Epithelial cell of umbilical artery (primary cell): ENCODE data around the gene MS4A6E. TPM values are rescaled to one million over a fixed set of nuclear protein-coding genes. Genes with fewer than 3 reads are reported as not detected.

Experiments used
- total RNA-seq: library from RNA; depleted of rRNA; stranded (reverse); fragments of >200 nt; gene quantifications from 2 replicates; pipeline ENCODE4 v1.2.3, GENCODE V29; 2014

MS4A6E gene
- not detected in 2 replicates for total RNA-seq

GRCh38 chr11:60326955-60327354, at the start of gene MS4A6E:
Gene MS4A6E (plus strand): TSS chr11:60327255. CDS start chr11:60334896, 7,641 bp downstream.

GRCh38 chr11:60280412-60280811, 46.6 kb upstream of the MS4A6E start, which contains the start of gene MS4A4A:
Gene MS4A4A (plus strand): TSS chr11:60280666. CDS start chr11:60280676, 10 bp downstream.

DNA sequence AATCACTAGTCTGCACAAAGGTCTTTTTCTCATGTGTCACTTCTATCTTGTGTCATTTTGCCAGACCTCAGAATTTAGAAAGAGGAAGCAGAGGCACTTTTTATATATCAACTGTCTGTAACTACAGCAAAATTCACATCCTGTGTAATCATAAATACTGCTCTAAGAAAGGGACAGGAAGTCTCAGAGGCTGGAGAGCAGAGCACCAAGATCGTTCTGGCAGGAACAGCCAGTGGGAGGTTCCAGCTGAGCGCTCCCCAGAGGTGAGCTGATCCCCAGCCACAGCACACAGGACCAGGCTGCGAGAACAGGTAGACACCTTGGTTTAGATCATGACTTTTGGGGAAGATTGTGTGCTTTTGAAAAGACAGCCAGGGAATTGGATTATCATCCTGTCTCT, 51.3 kb downstream of the MS4A6E start, which contains the start of gene MS4A7:
TSS of gene MS4A7 (plus strand) at position 179 of the 400 bp plus-strand sequence. CDS start 4,610 bp downstream, outside the sequence.

Other genes starting within 250 kb of the MS4A6E start
- gene MS4A2, start 238.6 kb upstream of the MS4A6E start, total RNA-seq, result not detected in 2 replicates
- 5.8 and 21.8 TPM in 2 replicates for gene MS4A6A, start 144.2 kb upstream of the MS4A6E start, total RNA-seq
- under 0.01 TPM in 1 of 2 replicates, not detected in the other for gene MS4A4E, start 84.1 kb upstream of the MS4A6E start, total RNA-seq
- gene MS4A4A, start 46.6 kb upstream of the MS4A6E start, total RNA-seq, result not detected in 2 replicates
- not detected in 2 replicates for gene MS4A7, start 51.3 kb downstream of the MS4A6E start, total RNA-seq
- not detected in 2 replicates for gene MS4A14, start 69.2 kb downstream of the MS4A6E start, total RNA-seq
- gene MS4A5, start 102.3 kb downstream of the MS4A6E start, total RNA-seq, result not detected in 2 replicates
- not detected in 2 replicates for gene MS4A1, start 128.6 kb downstream of the MS4A6E start, total RNA-seq
- gene MS4A12, start 165.5 kb downstream of the MS4A6E start, total RNA-seq, result not detected in 2 replicates
- not detected in 2 replicates for gene MS4A13, start 188.1 kb downstream of the MS4A6E start, total RNA-seq